ENCODE results near the gene ZFTA. TPM values are rescaled to one million over a fixed set of nuclear protein-coding genes. Genes with fewer than 3 reads are reported as not detected.

The ZFTA gene
- total and polyA plus RNA-seq, 2 donors (not counting 1 experiment from before 2014, with no cell fraction given), result 3.4 to 11.8 TPM

DNA sequence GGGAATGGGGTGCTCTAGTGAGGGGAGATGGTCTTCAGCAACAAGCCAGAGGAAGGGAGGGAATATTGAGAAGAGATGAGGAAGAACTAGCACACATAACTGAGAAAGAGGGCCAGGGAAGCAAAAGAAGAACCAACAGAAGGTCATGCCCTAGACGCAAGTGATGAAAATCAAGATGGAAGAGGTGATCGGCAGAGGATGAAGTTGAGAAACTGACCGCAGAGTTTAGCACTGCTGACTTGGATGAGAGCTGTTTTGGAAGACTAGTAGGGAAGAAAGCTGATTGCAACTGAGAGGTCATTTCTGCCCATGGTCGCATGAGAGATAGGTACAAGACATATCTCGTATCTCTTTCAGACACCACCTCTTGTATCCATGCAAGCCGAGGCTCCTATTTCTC lies 47.6 kb upstream of the ZFTA start:
- DNase-seq (no peak), ATAC-seq (ENCODE audit: low read depth) (no peak)
- Histone ChIP-seq H4K20me1 (ENCODE audit: control insufficient read depth, insufficient read depth, low read length, poor library complexity, severe bottlenecking) (no peaks in the 10 kb centered on the region), H2AFZ (ENCODE audit: insufficient read depth, low read depth, low read length, poor library complexity, severe bottlenecking) (no peak overlapping the region), H3K27ac (ENCODE audit: low read length in 2 of 2) (no peak overlapping the region), H3K9ac (ENCODE audit: low read length) (no peak overlapping the region), H3K27me3 (replicated peaks in 1 of 4; ENCODE audit: control extremely low read depth in 1 of 4, control insufficient read depth in 3 of 4, insufficient read depth in 4 of 4, low read length in 3 of 4) (no peaks in the 10 kb centered on the region), H3K9me3 (ENCODE audit: control extremely low read depth in 1 of 3, control insufficient read depth in 2 of 3, insufficient read depth in 1 of 3, low read length in 2 of 3) (no peaks in the 10 kb centered on the region), H3K4me3 (ENCODE audit: control extremely low read depth in 1 of 5, extremely low read depth in 1 of 5, insufficient read depth in 1 of 5, low read depth in 2 of 5, low read length in 4 of 5) (no peak overlapping the region), H3K4me1 (ENCODE audit: control insufficient read depth in 2 of 2, insufficient read depth in 2 of 2, low read length in 2 of 2) (peaks cover 13 to 18% of the 10 kb centered on the region in 2 donors), H3K79me2 (ENCODE audit: control insufficient read depth, insufficient read depth, low read length) (peaks cover 9% of the 10 kb centered on the region), H3K4me2 (replicated peaks; ENCODE audit: low read depth, low read length, poor library complexity, severe bottlenecking) (no peak overlapping the region), H3K36me3 (replicated peaks in 1 of 2; ENCODE audit: control extremely low read depth in 1 of 2, control insufficient read depth in 1 of 2, extremely low read depth in 1 of 2, insufficient read depth in 2 of 2, low read length in 1 of 2) (peaks cover 0 to 10% of the 10 kb centered on the region in 2 experiments)
- peaks cover 22% of the 10 kb centered on the region for H3K4me1 Mint-ChIP-seq
- CTCF ChIA-PET, result interaction anchor here (1.0 to 2.5 kb wide), 2 partner anchors 20 to 47 kb away, joined by 3 to 13 read pairs; partner anchors contain the start of gene ZFTA
- TF ChIP-seq, protein P1, sequence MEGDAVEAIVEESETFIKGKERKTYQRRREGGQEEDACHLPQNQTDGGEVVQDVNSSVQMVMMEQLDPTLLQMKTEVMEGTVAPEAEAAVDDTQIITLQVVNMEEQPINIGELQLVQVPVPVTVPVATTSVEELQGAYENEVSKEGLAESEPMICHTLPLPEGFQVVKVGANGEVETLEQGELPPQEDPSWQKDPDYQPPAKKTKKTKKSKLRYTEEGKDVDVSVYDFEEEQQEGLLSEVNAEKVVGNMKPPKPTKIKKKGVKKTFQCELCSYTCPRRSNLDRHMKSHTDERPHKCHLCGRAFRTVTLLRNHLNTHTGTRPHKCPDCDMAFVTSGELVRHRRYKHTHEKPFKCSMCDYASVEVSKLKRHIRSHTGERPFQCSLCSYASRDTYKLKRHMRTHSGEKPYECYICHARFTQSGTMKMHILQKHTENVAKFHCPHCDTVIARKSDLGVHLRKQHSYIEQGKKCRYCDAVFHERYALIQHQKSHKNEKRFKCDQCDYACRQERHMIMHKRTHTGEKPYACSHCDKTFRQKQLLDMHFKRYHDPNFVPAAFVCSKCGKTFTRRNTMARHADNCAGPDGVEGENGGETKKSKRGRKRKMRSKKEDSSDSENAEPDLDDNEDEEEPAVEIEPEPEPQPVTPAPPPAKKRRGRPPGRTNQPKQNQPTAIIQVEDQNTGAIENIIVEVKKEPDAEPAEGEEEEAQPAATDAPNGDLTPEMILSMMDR (IDR thresholded peaks at IDR 0.05), result no peak
- no peak for TF ChIP-seq EZH2 (IDR thresholded peaks at IDR 0.05; ENCODE audit: borderline replicate concordance, insufficient read depth, low read depth, low read length, poor library complexity, severe bottlenecking)
- H3K4me3 Mint-ChIP-seq, result no peak overlapping the region
- H3K9me3 Mint-ChIP-seq (ENCODE audit: insufficient read depth), result no peaks in the 10 kb centered on the region
- H3K27me3 Mint-ChIP-seq, result no peaks in the 10 kb centered on the region
- intact Hi-C loops (cut with micrococcal nuclease), result no loop called here
- 100% methylated on average over 2 of the region's 6 CpGs for WGBS (ENCODE audit: insufficient coverage)
- H3K27ac Mint-ChIP-seq, result no peak overlapping the region
- POLR2A ChIA-PET, result no interaction called here

DNA sequence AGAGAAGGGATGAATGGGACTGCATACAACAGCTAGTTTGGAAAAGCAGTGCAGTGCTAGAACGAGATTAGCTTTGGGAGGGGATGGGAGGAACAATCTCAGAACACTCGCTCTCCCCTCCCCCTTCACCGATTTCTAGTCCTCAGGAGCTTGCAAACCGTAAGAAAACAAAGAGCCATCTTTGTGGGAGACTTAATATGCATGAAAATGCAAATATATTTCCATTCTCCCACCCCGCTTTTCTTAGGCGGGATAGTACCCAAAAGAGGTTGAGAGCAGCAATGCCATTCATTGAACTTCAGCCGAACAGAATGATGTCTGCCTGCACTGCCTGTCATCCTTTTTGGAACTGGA lies 45.8 kb upstream of the ZFTA start:
- peak overlapping the region; percentile 88 for H3K9ac ChIP-seq (ENCODE audit: low read length)
- H3K4me1 ChIP-seq (ENCODE audit: control insufficient read depth in 2 of 2, insufficient read depth in 2 of 2, low read length in 2 of 2), result peaks cover 13 to 18% of the 10 kb centered on the region in 2 donors
- peak overlapping the region; percentile 91 for H3K4me2 ChIP-seq (replicated peaks; ENCODE audit: low read depth, low read length, poor library complexity, severe bottlenecking)
- peaks cover 0 to 7% of the 10 kb centered on the region in 2 experiments for H3K36me3 ChIP-seq (replicated peaks in 1 of 2; ENCODE audit: control extremely low read depth in 1 of 2, control insufficient read depth in 1 of 2, extremely low read depth in 1 of 2, insufficient read depth in 2 of 2, low read length in 1 of 2)
- Mint-ChIP-seq H3K27ac (no peak overlapping the region), H3K27me3 (no peaks in the 10 kb centered on the region), H3K4me3 (peak overlapping the region; percentile 86), H3K9me3 (ENCODE audit: insufficient read depth) (no peaks in the 10 kb centered on the region), H3K4me1 (peaks cover 22% of the 10 kb centered on the region)
- H3K27me3 ChIP-seq (replicated peaks in 1 of 4; ENCODE audit: control extremely low read depth in 1 of 4, control insufficient read depth in 3 of 4, insufficient read depth in 4 of 4, low read length in 3 of 4), result no peaks in the 10 kb centered on the region
- DNase-seq, result peak; percentile 28
- peaks cover 9% of the 10 kb centered on the region for H3K79me2 ChIP-seq (ENCODE audit: control insufficient read depth, insufficient read depth, low read length)
- ChIA-PET CTCF (interaction anchor here (0.9 to 1.2 kb wide), 2 partner anchors 23 to 124 kb away, joined by 3 to 4 read pairs; partner anchors contain the start of gene NAA40), POLR2A (interaction anchor here (0.5 to 1.0 kb wide), 2 partner anchors 24 to 92 kb away, joined by 3 to 6 read pairs; partner anchors contain the start of gene MARK2)
- TF ChIP-seq, protein P1 (IDR thresholded peaks at IDR 0.05), result no peak
- TF ChIP-seq EZH2 (IDR thresholded peaks at IDR 0.05; ENCODE audit: borderline replicate concordance, insufficient read depth, low read depth, low read length, poor library complexity, severe bottlenecking), result no peak
- H4K20me1 ChIP-seq (ENCODE audit: control insufficient read depth, insufficient read depth, low read length, poor library complexity, severe bottlenecking), result no peaks in the 10 kb centered on the region
- no peak overlapping the region for H3K27ac ChIP-seq (ENCODE audit: low read length in 2 of 2)
- H2AFZ ChIP-seq (ENCODE audit: insufficient read depth, low read depth, low read length, poor library complexity, severe bottlenecking), result peak overlapping the region; percentile 89
- intact Hi-C loops (cut with micrococcal nuclease), result no loop called here
- peak overlapping the region in 4 of 5 experiments; percentile 79 to 91 (median 84) for H3K4me3 ChIP-seq (ENCODE audit: control extremely low read depth in 1 of 5, extremely low read depth in 1 of 5, insufficient read depth in 1 of 5, low read depth in 2 of 5, low read length in 4 of 5)
- WGBS (ENCODE audit: insufficient coverage), result no CpG with 5 or more reads among the region's 7 CpGs
- no peak for ATAC-seq (ENCODE audit: low read depth)
- no peaks in the 10 kb centered on the region for H3K9me3 ChIP-seq (ENCODE audit: control extremely low read depth in 1 of 3, control insufficient read depth in 2 of 3, insufficient read depth in 1 of 3, low read length in 2 of 3)

Measured in B cell (primary cell).